DND-41 (cell line): ENCODE measurements around the gene SS18L1.

Experiments used
- ATAC-seq: fragments of 200-7000 bp; cut with Tn5 transposase; 3 replicates; pipeline ENCODE4 v1.9.1; 2021; ENCODE audit warnings: low read depth; ENCODE audit not compliant: insufficient read depth
- DNase-seq: peaks from one replicate; pipeline ENCODE4 v3.0.0-alpha.2; 2020
- H2AFZ ChIP-seq: 2 replicates; pipeline ENCODE4 v1.6.0; 2012; ENCODE audit warnings: low read depth, low read length
- H3K27ac ChIP-seq: 2 replicates; pipeline ENCODE4 v1.5.1; 2012; ENCODE audit warnings: low read length, inconsistent platforms
- H3K27me3 ChIP-seq: fragments of 200-600 bp; sonication (generic); 2 replicates; pipeline ENCODE4 v1.6.0; 2012; ENCODE audit warnings: low read length, mild to moderate bottlenecking, inconsistent platforms; ENCODE audit not compliant: insufficient read depth, poor library complexity
- H3K36me3 ChIP-seq: 2 replicates; pipeline ENCODE4 v1.5.1; 2012; ENCODE audit warnings: low read length, inconsistent platforms; ENCODE audit not compliant: insufficient read depth
- H3K4me1 ChIP-seq: 2 replicates; pipeline ENCODE4 v1.5.1; 2012; ENCODE audit warnings: mild to moderate bottlenecking, low read length; ENCODE audit not compliant: insufficient read depth
- H3K4me2 ChIP-seq: 2 replicates; pipeline ENCODE4 v1.6.0; 2012; ENCODE audit warnings: mild to moderate bottlenecking, moderate library complexity, low read length, inconsistent platforms; ENCODE audit not compliant: insufficient read depth
- H3K4me3 ChIP-seq, 2 experiments: fragments of 200-600 bp in 1 of 2; shearing (Covaris generic) in 1 of 2; 2 replicates each; pipeline ENCODE4 v1.5.1; 2012 to 2016; ENCODE audit warnings: inconsistent platforms in 2 of 2, low read length in 2 of 2, mild to moderate bottlenecking in 2 of 2, low read depth in 1 of 2, moderate library complexity in 1 of 2
- H3K79me2 ChIP-seq: 2 replicates; pipeline ENCODE4 v1.6.0; 2012; ENCODE audit warnings: low read length, inconsistent platforms; ENCODE audit not compliant: insufficient read depth
- H3K9ac ChIP-seq: 2 replicates; pipeline ENCODE4 v1.6.0; 2012; ENCODE audit warnings: low read depth, mild to moderate bottlenecking, inconsistent platforms, low read length, moderate library complexity
- H3K9me3 ChIP-seq: 2 replicates; pipeline ENCODE4 v1.5.1; 2012; ENCODE audit warnings: low read length, moderate library complexity, mild to moderate bottlenecking, inconsistent platforms; ENCODE audit not compliant: insufficient read depth, severe bottlenecking
- H4K20me1 ChIP-seq: 2 replicates; pipeline ENCODE4 v1.6.0; 2012; ENCODE audit warnings: low read length; ENCODE audit not compliant: insufficient read depth
- EZH2 ChIP-seq: IDR thresholded peaks from 3 replicates; pipeline ENCODE4 v1.6.1; 2012; ENCODE audit warnings: borderline replicate concordance, low read depth, mild to moderate bottlenecking, moderate library complexity, low read length, inconsistent platforms; ENCODE audit not compliant: severe bottlenecking
- TF ChIP-seq, protein P1 (sequence below): IDR thresholded peaks from 2 replicates; pipeline ENCODE4 v1.5.1; 2012; ENCODE audit warnings: borderline replicate concordance, low read length, moderate library complexity, mild to moderate bottlenecking; ENCODE audit not compliant: poor library complexity, severe bottlenecking; ENCODE audit errors: extremely low read depth

The SS18L1 gene

DNA sequence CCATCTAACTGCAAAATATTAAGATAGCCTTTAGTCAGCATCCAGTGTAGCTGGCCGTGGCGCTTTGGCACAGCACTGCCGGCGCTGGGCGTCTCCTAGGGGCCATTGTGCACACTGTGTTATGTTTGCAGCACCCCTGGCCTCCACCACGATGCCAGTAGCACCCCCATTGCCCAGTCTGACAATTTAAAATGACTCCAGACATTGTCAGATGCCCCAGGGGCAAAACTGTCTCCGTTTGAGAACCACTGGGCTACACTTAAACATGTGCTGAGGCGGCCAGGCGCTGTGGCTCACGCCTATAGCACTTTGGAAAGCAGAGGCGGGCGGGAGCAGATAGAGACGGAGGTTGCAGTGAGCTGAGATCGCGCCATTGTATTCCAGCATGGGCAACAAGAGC, 33.3 kb downstream of the SS18L1 start:
- DNase-seq (no peak), ATAC-seq (no peak)
- TF ChIP-seq EZH2, result no peak
- TF ChIP-seq, protein P1, sequence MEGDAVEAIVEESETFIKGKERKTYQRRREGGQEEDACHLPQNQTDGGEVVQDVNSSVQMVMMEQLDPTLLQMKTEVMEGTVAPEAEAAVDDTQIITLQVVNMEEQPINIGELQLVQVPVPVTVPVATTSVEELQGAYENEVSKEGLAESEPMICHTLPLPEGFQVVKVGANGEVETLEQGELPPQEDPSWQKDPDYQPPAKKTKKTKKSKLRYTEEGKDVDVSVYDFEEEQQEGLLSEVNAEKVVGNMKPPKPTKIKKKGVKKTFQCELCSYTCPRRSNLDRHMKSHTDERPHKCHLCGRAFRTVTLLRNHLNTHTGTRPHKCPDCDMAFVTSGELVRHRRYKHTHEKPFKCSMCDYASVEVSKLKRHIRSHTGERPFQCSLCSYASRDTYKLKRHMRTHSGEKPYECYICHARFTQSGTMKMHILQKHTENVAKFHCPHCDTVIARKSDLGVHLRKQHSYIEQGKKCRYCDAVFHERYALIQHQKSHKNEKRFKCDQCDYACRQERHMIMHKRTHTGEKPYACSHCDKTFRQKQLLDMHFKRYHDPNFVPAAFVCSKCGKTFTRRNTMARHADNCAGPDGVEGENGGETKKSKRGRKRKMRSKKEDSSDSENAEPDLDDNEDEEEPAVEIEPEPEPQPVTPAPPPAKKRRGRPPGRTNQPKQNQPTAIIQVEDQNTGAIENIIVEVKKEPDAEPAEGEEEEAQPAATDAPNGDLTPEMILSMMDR, result no peak
- Histone ChIP-seq H3K4me3 (no peak overlapping the region), H4K20me1 (no peaks in the 10 kb centered on the region), H3K27me3 (no peaks in the 10 kb centered on the region), H3K27ac (no peak overlapping the region), H3K9ac (no peak overlapping the region), H3K4me1 (peaks cover 5% of the 10 kb centered on the region), H3K36me3 (peaks cover 48% of the 10 kb centered on the region), H3K79me2 (peaks cover under 1% of the 10 kb centered on the region; the same call in 1 of the 2 replicates), H2AFZ (no peak overlapping the region), H3K4me2 (no peak overlapping the region), H3K9me3 (no peaks in the 10 kb centered on the region)

DNA sequence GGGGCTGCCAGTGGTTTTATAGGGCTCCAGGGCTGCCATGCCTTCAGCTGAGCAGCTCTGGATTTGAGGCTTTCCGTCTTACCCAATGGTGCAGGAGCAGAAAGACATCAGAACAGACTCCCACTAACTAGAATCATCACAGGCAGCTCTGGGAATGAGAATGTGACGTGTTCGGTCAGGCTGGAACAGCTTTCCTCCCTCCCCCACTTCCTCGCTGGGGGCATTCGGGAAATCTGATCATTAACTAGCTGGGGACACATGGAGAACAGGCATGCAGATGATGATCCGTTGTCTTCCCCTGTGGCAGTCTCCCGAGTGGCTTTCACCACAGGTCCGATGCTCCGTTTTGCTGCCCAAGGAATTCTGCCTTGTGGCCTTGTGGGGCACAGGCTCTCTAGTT, 33.7 kb downstream of the SS18L1 start:
- Histone ChIP-seq H3K36me3 (peaks cover 46% of the 10 kb centered on the region), H3K79me2 (peaks cover 3% of the 10 kb centered on the region), H4K20me1 (no peaks in the 10 kb centered on the region), H3K27me3 (no peaks in the 10 kb centered on the region), H3K4me3 (no peak overlapping the region), H3K9me3 (no peaks in the 10 kb centered on the region), H2AFZ (no peak overlapping the region), H3K9ac (no peak overlapping the region), H3K27ac (no peak overlapping the region), H3K4me2 (no peak overlapping the region), H3K4me1 (peaks cover 9% of the 10 kb centered on the region)
- TF ChIP-seq EZH2, result no peak
- TF ChIP-seq, protein P1, result no peak
- no peak for DNase-seq
- ATAC-seq, result no peak

GRCh38 chr20:62178316-62179161, 35.0 kb downstream of the SS18L1 start:
- H3K36me3 ChIP-seq, result peaks cover 36% of the 10 kb centered on the region
- H3K9me3 ChIP-seq, result no peaks in the 10 kb centered on the region
- no peak for ATAC-seq
- no peak overlapping the region for H3K27ac ChIP-seq
- TF ChIP-seq, protein P1, result no peak
- no peak for TF ChIP-seq EZH2
- peaks cover 12% of the 10 kb centered on the region for H3K4me1 ChIP-seq
- H3K27me3 ChIP-seq, result no peaks in the 10 kb centered on the region
- no peak for DNase-seq
- H3K79me2 ChIP-seq, result peaks cover 13% of the 10 kb centered on the region
- H2AFZ ChIP-seq, result no peak overlapping the region
- H3K4me3 ChIP-seq, result no peak overlapping the region
- H4K20me1 ChIP-seq, result no peaks in the 10 kb centered on the region
- H3K4me2 ChIP-seq, result no peak overlapping the region
- H3K9ac ChIP-seq, result no peak overlapping the region
